Loucy (cell line): ENCODE results near the gene RUFY1.

Source experiments
- H2AFZ ChIP-seq: fragments of 200-600 bp; sonication (generic); 2 replicates; pipeline ENCODE4 v1.6.0; 2016; ENCODE audit warnings: antibody characterized with exemption, mild to moderate bottlenecking, low read length, moderate library complexity
- H3F3A ChIP-seq: fragments of 200-600 bp; 2 replicates; pipeline ENCODE4 v1.6.0; 2016; ENCODE audit warnings: antibody characterized with exemption, low read depth, mild to moderate bottlenecking
- H3K27me3 ChIP-seq: fragments of 200-600 bp; sonication (generic); 2 replicates; pipeline ENCODE4 v1.6.1; 2014; ENCODE audit warnings: low read length, mild to moderate bottlenecking; ENCODE audit not compliant: insufficient read depth, poor library complexity, severe bottlenecking
- H3K36me3 ChIP-seq: fragments of 200-600 bp; sonication (generic); 2 replicates; pipeline ENCODE4 v1.6.1; 2016; ENCODE audit warnings: low read length; ENCODE audit not compliant: insufficient read depth
- H3K4me1 ChIP-seq: fragments of 200-600 bp; sonication (generic); 2 replicates; pipeline ENCODE4 v1.5.1; 2014; ENCODE audit warnings: low read length, mild to moderate bottlenecking; ENCODE audit not compliant: insufficient read depth, poor library complexity, severe bottlenecking
- H3K4me2 ChIP-seq: fragments of 200-600 bp; sonication (generic); 2 replicates; pipeline ENCODE4 v1.6.0; 2014; ENCODE audit warnings: antibody characterized with exemption, low read length, low read depth, mild to moderate bottlenecking; ENCODE audit not compliant: poor library complexity, severe bottlenecking
- H3K4me3 ChIP-seq: fragments of 200-600 bp; sonication (generic); 2 replicates; pipeline ENCODE4 v1.5.1; 2014; ENCODE audit warnings: low read length, mild to moderate bottlenecking, mixed read lengths; ENCODE audit not compliant: poor library complexity, severe bottlenecking
- H3K79me2 ChIP-seq: fragments of 200-600 bp; sonication (generic); 2 replicates; pipeline ENCODE4 v1.6.1; 2014; ENCODE audit warnings: low read length; ENCODE audit not compliant: insufficient read depth
- H3K9ac ChIP-seq: fragments of 200-600 bp; sonication (generic); 2 replicates; pipeline ENCODE4 v1.6.0; 2014; ENCODE audit warnings: mild to moderate bottlenecking, low read depth, low read length, moderate library complexity; ENCODE audit not compliant: poor library complexity, severe bottlenecking
- H3K9me2 ChIP-seq: fragments of 200-600 bp; sonication (generic); replicated peaks from 2 replicates; pipeline ENCODE4 v1.6.1; 2016; ENCODE audit warnings: low read depth, low read length, mixed read lengths
- H3K9me3 ChIP-seq: fragments of 200-600 bp; sonication (generic); 2 replicates; pipeline ENCODE4 v1.6.1; 2014; ENCODE audit warnings: mild to moderate bottlenecking, antibody characterized with exemption, low read length, low read depth; ENCODE audit not compliant: insufficient read depth
- H4K20me1 ChIP-seq: fragments of 200-600 bp; sonication (generic); 2 replicates; pipeline ENCODE4 v1.6.0; 2014; ENCODE audit warnings: antibody characterized with exemption, low read length, mild to moderate bottlenecking; ENCODE audit not compliant: insufficient read depth, poor library complexity, severe bottlenecking
- EZH2phosphoT487 ChIP-seq: fragments of 200-600 bp; IDR thresholded peaks from 2 replicates; pipeline ENCODE4 v1.6.1; 2018; ENCODE audit warnings: antibody characterized with exemption, mild to moderate bottlenecking, moderate library complexity, borderline replicate concordance
- TF ChIP-seq, protein P1 (sequence below): fragments of 200-600 bp; sonication (generic); conservative IDR thresholded peaks from 2 replicates; pipeline ENCODE4 v1.5.1; 2014; ENCODE audit warnings: mild to moderate bottlenecking, antibody characterized with exemption, low read length

Gene RUFY1

DNA sequence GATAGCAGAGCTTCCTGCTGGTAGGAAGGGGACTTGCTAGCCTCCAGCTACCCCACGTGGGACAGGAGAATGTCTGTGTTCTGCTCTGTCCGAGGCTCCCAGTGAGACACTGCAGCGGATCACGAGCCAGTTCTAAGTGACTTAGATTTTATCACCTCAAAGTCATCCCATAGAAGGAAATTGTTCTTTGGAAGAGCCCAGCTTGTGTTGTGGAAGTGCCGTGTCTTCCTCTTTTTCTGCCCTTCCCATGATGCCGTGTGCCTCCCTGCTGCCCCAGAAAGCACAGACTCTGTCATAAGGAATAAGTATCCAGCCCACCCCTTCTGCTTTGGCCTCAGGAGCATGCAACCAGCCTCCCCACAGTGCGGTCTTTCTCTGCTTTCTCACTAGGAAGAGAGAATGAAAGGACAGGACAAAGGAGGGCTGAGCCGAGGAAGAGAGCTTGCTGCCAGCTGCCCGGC lies 35.6 kb downstream of the RUFY1 start:
- Histone ChIP-seq H3K36me3 (peaks cover 6% of the 10 kb centered on the region; the same call in 1 of the 2 replicates), H3K9me3 (no peaks in the 10 kb centered on the region), H3K27me3 (no peaks in the 10 kb centered on the region), H3K9ac (no peak overlapping the region), H3K4me3 (no peak overlapping the region), H3F3A (no peaks in the 10 kb centered on the region), H3K4me1 (no peaks in the 10 kb centered on the region), H3K4me2 (no peak overlapping the region), H2AFZ (no peak overlapping the region), H3K79me2 (no peaks in the 10 kb centered on the region), H4K20me1 (no peaks in the 10 kb centered on the region), H3K9me2 (no peaks in the 10 kb centered on the region)
- TF ChIP-seq, protein P1, sequence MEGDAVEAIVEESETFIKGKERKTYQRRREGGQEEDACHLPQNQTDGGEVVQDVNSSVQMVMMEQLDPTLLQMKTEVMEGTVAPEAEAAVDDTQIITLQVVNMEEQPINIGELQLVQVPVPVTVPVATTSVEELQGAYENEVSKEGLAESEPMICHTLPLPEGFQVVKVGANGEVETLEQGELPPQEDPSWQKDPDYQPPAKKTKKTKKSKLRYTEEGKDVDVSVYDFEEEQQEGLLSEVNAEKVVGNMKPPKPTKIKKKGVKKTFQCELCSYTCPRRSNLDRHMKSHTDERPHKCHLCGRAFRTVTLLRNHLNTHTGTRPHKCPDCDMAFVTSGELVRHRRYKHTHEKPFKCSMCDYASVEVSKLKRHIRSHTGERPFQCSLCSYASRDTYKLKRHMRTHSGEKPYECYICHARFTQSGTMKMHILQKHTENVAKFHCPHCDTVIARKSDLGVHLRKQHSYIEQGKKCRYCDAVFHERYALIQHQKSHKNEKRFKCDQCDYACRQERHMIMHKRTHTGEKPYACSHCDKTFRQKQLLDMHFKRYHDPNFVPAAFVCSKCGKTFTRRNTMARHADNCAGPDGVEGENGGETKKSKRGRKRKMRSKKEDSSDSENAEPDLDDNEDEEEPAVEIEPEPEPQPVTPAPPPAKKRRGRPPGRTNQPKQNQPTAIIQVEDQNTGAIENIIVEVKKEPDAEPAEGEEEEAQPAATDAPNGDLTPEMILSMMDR = no peak
- no peak for TF ChIP-seq EZH2phosphoT487

DNA sequence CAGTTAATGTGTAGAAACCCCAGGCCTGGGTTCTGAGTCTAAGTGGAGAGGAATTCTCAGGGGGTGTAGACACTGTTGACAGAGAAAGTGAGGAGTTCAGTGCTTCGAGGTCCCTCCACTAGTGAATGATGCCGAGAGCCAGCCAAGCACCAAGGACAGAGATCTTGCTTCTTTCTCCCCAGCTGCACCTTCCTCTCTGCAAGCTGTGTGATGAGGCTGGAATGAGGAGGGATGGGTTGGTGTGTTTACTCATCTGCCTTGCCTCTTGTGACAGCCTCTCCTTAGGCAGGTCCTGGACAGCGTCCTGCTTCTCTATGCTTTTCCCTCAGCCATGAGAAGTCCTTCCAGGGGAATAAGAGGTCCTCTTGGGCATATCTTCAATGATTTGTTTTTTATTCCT lies 37.8 kb downstream of the RUFY1 start:
- Histone ChIP-seq H3K27me3 (no peaks in the 10 kb centered on the region), H3K4me3 (no peak overlapping the region), H3F3A (no peaks in the 10 kb centered on the region), H3K79me2 (no peaks in the 10 kb centered on the region), H3K4me2 (no peak overlapping the region), H3K9me2 (no peaks in the 10 kb centered on the region), H3K9me3 (no peaks in the 10 kb centered on the region), H3K36me3 (peaks cover 6% of the 10 kb centered on the region; the same call in 1 of the 2 replicates), H4K20me1 (no peaks in the 10 kb centered on the region), H3K4me1 (no peaks in the 10 kb centered on the region), H2AFZ (no peak overlapping the region), H3K9ac (no peak overlapping the region)
- TF ChIP-seq, protein P1 = no peak
- no peak for TF ChIP-seq EZH2phosphoT487

GRCh38 chr5:179595916-179596315 lies 45.6 kb downstream of the RUFY1 start:
- no peaks in the 10 kb centered on the region for H3K9me3 ChIP-seq
- H3K9ac ChIP-seq = no peak overlapping the region
- H3K4me1 ChIP-seq = no peaks in the 10 kb centered on the region
- H3K79me2 ChIP-seq = no peaks in the 10 kb centered on the region
- TF ChIP-seq, protein P1 = no peak
- TF ChIP-seq EZH2phosphoT487 = no peak
- H3K9me2 ChIP-seq = no peaks in the 10 kb centered on the region
- H3K27me3 ChIP-seq = no peaks in the 10 kb centered on the region
- no peak overlapping the region for H3K4me3 ChIP-seq
- no peaks in the 10 kb centered on the region for H3F3A ChIP-seq
- H4K20me1 ChIP-seq = no peaks in the 10 kb centered on the region
- no peak overlapping the region for H3K4me2 ChIP-seq
- no peak overlapping the region for H2AFZ ChIP-seq
- no peaks in the 10 kb centered on the region; the same call in 1 of the 2 replicates for H3K36me3 ChIP-seq
